Dedifferentiated amniotic fluid mesenchymal stem cell (primary cell): ENCODE results near the gene CNTNAP5.
"Not testable (repeated sequence)": the region's sequence is repeated elsewhere in the genome, so short reads cannot be mapped to it uniquely, and the experiment has no call there.

ENCODE experiments used
- DNase-seq: peaks from one replicate; pipeline ENCODE4 v3.0.0-alpha.2; 2016; ENCODE audit errors: extremely low spot score

The CNTNAP5 gene

DNA sequence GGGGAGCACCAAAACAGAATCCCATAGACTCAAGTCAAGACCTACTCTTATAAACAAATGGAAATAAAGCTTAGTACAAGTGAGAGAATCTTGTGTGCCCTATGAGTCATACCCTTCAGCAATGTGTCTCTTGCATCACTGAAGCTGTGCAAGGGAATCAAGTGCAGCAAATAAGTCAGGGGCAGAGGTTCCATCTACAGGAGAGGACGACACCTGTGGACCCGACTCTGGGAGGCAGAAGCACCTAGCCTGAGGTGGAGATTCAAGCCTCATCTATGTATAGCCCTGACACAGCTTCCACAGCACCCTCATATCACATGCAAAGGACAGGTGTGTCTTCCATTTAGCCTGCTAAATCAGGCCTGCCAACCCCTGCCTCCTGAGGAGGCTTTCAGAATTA, 298.2 kb downstream of the CNTNAP5 start:
- DNase-seq, result no peak

DNA sequence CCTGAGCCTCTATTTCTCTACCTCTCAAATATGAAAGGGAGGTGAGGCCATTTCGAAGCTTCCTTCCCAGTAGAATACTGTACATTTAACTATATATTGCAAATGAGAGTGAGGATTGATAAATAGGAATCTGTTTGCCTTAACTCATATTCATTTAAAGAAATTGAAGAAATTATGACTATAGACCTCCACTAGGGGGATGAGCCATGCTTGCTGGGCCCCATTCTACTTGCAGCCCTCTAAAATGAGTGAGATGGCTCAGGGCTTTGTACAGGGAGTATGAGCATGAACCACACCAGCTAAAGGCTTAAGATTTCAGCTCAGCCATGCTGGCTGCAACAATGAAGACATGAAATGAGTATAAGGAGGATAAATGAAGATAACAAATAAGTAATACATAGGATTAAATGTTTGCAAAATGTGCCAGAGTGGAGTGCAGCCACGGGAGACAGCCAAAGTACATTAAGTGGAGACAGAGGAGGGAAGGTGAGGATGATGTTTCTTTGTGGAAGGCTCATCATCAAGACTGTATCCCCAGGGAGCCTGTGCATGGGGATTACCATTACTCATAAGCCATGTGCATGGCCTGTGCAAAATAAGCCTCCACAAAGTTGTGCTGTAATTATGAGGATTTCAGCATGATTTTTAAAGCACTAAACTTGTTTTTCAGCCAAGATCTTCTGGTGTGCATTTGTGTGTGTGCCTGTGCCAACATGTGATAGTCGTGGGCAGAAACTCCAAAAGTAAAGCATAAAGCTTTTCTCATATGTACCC, 300.8 kb downstream of the CNTNAP5 start:
- DNase-seq, result no peak

DNA sequence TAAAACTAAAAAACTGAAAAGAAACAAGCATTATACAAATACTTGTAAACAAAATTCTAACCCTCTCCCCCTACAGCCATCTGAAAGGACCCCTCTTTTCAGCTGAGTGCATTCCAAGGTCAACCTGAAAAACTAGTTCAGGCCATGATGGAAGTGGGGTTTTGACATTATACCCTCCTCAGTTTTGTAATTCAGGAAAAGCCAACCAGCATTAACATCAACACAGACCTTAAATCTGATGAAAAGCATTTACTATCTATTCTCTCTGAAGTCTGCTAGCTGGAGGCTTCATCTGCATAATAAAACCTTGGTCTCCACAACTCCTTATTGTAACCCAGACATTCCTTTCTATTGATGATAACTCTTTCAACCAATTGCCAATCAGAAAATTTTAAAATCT, 302.2 kb downstream of the CNTNAP5 start:
- DNase-seq, result no peak

DNA sequence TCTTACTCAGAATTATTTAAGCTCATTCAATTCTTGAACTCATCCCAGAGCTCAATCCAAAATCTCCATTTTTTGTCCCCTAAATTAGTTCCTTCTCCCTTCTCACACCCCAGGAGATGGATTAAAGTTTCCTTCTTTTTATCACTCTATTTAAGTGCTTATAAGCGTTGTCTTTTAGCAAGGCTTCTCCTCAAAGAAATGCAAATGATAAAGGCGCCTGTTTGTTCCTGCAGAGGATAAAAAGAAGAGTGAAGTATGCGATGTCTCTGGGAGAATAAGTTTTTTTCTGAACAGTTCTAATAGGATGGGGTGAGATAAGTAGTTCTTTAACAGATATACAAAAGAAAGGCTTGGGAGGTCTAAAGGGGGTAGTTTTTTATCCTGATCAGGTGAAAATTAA, 303.3 kb downstream of the CNTNAP5 start:
- no peak for DNase-seq

DNA sequence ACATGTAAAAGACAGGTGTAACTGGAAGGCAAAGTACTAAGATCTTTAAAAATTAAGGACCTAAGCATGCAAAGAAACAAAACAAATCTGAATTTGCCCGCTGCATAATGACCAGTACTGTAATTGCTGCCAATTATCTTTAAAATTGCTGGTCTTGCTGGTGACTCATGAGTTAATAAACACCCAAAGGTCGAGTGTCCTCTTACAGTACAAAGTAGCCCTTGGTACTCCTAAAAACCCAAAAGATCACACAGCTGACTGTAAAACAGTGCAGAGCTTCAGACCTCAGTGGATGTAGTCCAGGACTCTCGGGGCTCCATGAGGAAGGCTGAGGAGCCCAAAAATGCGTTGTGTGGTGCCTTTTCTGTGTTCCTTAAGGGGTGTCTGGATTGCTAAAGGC, 308.7 kb downstream of the CNTNAP5 start:
- no peak for DNase-seq

DNA sequence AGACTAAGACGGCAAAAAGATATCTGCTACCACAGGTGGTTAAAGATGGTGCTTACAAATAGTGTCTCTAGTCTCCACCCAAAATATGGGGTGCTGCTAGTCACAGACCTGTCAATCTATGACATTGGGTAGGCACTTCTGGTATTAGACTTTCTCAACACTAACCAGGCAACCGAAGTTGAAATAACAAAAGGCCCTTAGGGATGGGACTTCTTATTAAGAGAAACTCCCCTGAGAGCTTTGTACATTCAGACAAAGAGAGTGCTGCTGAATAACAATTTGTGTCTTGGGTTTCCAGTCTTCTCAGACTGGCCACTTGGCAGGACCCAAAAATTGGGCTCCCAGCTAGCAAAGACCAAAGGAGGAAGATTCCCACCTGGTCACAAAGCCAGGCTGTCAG, 310.0 kb downstream of the CNTNAP5 start:
- no peak for DNase-seq

DNA sequence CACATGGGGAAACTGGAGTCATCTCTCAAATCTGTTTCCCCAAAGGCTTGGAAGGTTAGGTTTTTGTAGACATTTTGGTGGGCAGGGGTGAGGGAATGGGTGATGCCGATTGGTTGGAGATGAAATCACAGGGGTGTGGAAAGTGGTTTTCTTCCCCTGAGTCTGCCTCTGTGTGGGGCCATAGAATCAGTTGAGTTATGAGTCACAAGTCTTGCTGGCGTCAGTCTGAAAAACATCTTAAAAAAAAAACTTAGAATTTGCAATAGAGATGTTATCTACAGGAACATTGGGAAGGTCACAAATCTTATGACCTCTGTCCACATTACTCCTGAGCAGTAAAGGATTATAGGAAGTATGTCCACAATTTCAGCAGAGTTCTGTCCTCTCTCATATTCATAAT, 314.6 kb downstream of the CNTNAP5 start:
- DNase-seq, result no peak

DNA sequence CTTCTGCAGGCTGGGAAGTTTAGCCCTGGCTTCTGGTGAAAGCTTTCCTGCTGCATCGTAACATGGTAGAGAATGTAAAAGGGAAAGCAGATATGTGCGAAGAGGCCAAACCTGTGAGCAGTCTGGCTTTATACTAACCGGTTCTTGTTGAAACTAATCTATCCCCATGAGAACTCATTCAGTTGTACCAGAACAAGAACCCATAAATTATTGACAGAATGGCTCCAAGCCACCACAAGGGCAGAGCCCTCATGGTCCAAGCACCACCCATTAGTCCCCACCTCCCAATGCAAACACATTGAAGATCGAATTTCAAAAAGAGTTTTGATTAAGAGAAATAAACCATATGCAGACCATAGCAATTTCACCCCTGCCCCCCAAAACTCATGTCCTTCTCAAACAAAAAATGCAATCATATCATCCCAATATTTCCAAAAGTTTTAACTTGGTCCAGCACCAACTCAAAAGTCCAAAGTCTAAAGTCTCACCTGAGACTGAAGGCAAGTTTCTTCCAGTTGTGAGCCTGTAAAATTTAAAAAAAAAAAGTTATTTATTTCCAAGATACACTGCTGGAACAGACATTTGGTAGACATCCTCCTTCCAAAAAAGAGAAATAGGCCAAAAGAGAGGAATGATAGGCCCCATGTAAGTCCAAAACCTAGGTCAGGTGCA, 318.9 kb downstream of the CNTNAP5 start:
- DNase-seq, result no peak

DNA sequence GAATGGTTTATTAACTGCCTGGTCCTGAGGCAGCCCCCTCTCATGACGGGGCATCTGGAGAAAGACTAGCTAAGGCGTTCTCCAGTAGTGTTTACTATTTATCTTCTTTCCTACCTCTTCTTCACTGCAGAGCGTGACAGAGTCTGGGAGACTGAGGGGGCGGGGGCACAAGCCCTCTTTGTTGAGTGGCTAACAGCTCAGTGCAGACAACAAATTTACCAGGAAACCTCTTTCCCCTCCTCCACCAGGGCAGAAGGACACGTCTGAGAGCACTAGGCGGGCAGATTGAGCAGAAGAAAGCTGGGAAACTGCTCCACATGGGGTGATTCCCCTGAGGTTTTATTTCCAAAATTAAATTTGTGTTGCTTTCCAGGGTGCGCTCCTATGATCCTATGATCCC, 322.1 kb downstream of the CNTNAP5 start:
- DNase-seq, result no peak

DNA sequence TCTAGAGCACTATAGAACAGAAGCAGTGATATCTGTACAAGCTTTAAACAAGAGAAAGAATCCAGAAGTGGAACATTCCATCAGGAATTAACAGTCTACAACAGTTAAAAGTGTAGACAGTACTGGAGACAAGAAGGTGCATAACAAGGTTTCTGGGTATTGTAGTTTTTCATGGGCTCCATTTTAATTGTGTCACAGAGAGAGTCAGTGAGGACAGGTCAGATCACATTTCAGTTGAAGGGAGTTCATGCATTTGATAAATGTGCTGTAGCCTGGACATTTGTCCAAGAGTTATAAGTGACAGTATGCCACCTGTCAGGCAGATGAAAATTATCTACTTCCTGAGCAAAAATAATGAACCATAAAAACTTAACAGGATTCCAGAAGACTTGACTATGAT, 328.6 kb downstream of the CNTNAP5 start:
- DNase-seq, result no peak

DNA sequence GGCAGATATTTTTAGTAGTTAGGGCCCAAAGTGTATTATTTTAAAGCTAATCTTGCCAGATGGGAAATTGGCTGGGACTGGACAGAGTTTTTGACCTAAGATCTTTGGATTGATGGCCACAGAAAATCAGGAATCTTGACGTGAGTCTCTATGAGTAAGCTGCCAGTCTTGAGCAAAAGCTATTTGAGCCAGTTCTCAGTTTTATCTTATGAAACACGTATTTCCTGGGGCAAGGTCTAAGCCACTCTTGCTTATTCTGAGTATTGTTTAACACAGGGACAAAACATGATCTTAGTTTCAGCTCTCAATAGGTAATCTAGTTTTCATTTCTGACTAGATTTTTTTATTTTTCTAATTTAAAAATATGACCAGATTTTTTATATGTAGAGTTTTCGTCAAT, 329.4 kb downstream of the CNTNAP5 start:
- no peak for DNase-seq

DNA sequence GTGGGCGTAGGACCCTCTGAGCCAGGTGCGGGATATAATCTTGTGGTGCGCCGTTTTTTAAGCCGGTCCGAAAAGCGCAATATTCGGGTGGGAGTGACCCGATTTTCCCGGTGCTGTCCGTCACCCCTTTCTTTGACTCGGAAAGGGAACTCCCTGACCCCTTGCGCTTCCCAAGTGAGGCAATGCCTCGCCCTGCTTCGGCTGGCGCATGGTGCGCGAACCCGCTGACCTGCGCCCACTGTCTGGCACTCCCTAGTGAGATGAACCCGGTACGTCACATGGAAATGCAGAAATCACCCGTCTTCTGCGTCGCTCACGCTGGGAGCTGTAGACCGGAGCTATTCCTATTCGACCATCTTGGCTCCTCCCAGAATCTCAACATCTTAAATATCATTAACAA, 336.9 kb downstream of the CNTNAP5 start:
- DNase-seq, result not testable (repeated sequence)

DNA sequence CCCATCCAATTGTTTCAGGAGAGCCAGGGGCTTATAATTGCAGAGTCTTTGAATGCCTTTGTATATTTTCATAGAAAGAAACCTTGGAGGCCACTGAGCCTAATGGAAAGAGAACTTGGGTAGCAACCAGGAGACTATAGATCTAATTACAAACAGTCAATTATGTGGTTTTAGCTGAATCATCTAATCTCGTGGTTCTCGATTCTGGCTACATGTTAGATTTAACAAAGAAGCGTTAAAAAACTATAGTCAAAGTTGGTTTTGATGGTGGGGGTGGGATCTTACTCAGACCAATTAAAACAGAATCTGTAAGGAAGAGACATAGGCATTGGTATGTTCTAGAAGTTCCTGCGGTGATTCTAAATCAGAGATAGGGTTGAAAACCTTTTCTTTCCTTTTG, 344.1 kb downstream of the CNTNAP5 start:
- no peak for DNase-seq

DNA sequence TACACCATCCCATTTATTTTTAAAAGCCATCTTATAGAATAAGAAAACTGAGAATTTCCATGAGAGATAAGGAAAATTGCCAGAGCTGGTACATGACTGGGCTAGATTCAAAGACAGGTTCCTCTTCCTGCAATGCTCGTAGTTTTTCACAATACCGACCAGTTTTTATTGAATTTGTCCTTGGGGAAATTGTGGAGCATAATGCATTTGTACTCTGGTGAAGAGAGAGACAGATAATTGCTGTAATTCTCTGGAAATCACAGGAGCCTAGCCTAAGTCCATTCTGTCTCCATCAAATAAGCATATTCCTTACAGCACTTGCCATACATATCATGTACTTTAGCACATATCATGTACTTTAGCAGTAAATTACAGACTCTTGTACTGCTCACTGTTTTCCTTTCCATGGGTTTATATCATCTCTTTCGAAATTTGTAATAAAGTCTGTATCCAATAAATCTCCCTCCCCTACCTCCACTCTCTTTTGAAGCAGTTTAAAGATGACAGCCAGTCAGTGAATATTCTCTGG, 355.2 kb downstream of the CNTNAP5 start:
- no peak for DNase-seq

DNA sequence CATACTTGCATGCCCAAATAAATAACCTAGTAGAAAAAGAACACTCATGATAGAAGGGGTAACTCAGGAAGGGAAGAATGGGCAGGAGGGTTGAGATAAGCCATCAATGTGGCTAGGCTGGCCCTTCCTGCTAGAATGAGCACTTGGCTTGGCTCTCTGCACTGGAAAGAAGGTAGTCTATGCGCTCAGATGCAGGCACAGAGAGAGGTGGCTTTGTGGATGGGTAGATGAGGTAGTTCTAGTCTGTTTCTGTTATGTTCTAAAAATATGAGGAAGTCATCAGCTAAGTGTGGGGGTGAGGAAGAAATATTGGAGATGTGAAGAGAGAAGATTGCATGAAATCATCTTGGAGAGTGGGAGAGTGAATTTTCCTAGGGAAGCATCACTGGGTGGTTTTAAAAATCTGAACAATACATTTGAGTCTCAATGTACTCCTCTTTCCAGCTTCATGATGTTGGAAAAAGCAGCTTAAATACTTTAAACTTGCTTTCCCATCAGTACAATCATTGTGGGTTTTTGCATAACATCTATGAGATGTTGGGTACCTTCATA, 357.1 kb downstream of the CNTNAP5 start:
- DNase-seq, result no peak

DNA sequence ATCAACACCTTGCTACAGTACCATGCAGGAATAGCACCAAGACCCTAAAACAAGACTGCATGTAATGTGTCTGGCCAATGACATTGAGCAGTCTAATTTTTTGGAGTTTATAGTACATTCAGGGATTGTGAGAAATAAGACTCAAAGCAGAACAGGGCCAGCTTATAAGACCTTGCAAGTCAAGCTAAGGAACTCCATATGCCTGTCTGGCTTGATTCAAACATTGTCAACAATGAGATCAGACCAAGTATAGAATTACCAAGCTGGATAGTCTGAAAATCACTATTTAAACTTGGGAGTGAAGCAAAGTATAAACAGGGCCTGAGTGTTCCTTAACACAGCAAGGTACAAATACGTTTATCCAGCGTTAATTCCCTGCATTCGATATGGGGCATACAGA, 370.9 kb downstream of the CNTNAP5 start:
- DNase-seq, result no peak

DNA sequence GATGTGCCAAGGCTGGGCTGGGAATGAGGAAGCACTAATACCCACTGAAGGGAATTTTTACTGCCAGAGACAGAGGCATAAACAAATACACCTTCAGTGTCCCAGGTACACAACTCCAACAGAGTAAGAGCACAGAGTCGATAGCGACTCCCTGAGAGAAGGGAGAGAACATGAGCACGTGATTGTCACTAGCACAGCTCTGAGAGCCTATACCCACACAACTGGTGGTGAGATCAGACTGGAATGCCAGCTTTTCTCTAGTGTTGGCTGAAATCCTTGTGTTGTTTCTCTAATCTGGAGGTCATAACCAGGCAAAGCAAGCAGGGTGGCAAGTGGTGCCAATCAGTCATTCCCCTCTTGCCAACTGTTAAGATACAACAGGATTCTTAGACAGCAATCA, 377.2 kb downstream of the CNTNAP5 start:
- no peak for DNase-seq

DNA sequence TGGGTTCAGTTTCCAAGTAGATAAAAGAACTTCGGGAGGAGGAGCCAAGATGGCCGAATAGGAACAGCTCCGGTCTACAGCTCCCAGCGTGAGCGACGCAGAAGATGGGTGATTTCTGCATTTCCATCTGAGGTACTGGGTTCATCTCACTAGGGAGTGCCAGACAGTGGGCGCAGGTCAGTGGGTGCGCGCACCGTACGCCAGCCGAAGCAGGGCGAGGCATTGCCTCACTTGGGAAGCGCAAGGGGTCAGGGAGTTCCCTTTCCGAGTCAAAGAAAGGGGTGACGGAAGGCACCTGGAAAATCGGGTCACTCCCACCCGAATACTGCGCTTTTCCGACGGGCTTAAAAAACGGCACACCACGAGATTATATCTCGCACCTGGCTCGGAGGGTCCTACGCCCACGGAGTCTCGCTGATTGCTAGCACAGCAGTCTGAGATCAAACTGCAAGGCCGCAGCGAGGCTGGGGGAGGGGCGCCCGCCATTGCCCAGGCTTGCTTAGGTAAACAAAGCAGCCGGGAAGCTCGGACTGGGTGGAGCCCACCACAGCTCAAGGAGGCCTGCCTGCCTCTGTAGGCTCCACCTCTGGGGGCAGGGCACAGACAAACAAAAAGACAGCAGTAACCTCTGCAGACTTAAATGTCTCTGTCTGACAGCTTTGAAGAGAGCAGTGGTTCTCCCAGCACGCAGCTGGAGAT, 382.9 kb downstream of the CNTNAP5 start:
- not testable (repeated sequence) for DNase-seq

DNA sequence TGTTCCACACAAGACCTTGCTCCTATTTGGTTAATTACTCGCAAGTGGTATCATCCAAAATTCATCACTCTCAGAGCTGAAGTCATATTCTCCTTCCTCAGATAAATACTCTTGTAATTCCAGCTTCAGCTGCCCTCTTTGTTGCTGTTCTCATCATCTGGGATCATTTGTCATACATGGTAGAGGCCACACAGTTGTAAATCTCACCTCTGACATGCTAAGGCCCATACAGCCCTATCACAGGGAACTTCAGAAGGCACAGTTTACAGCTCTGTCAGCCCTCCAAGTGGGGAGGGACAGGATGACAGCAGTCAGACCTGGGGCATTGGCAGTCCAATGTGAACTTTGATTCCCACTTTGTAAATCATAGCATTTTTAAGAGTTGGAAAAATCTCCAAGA, 399.0 kb downstream of the CNTNAP5 start:
- no peak for DNase-seq

DNA sequence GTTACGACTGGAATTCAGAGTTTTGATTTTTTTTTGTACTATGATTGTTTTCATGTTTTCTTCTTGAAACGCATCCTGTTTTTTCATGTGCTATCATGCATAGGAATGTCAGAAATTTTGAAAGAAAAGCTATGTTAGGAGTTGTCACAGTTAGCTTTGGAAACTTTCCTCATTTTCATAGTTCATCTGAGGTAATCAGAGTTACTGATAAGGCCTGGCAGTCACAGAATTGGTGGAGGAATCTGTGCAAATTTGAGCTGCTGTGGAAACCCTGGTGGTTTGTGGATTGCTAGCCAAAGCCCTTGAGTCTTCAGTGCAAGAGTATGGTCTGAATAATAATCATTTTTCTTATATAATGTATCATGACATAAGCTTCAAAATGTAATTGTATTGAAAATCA, 401.0 kb downstream of the CNTNAP5 start:
- no peak for DNase-seq

DNA sequence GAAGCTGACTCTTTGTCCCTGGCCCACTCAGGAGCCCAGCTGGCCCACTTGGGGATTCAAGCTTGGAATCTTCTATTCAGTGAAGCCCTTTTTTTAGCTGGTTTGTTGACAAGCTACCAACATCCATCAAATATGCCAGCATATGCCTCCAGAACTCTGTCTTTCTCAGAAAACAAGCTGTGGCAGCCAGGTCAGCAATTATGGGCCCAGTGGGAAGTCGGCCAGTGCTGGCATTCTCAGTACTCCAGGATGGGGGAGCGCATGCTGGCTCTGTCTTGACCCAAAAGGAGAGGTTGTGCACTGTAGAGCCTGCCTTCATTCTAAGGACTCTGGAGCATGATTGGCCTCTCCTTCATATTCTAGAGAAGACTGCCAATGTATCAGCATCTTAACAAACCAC, 401.5 kb downstream of the CNTNAP5 start:
- DNase-seq, result no peak

DNA sequence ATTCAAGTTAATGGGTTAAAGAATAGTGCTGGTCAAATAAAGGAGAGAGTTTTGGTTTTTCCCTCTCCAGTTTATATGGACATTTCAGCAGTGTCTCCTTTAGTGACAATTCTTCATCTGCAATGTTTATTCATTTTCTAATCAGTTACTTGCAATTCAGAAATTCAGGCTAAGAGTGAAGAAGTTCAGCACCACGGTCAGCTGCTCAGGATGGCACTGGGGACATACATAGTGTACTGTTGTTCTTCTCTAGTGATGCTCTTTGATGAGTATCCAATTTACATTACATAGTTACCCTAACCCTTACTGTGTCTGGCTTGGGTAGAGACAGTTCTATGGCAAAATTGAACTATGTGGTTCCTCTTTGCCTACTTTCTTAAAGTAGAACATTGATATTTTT, 412.7 kb downstream of the CNTNAP5 start:
- DNase-seq, result no peak

DNA sequence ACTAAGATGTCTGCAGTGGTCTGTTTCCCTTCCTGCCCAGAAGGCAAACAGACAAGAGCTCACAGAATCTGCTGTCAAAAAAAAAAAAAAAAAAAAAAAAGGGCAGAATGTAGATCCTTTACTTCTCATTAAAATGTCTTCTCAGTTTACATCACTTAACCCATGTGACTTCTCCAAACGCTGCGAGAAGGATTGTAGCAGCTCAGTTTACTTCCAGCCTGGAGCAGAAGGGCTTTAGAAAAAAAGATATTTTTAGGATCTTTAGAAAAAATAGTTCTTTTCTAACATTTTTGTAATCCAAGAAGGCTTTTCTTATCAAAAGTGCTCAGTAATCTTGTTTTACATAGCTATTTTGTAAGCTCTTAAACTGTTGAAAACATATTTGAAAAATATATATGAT, 425.4 kb downstream of the CNTNAP5 start:
- no peak for DNase-seq
